ENCODE data around the gene EPB41.
"Not testable (repeated sequence)": the region's sequence is repeated elsewhere in the genome, so short reads cannot be mapped to it uniquely, and the experiment has no call there.

Gene EPB41

GRCh38 chr1:28928314-28928941 lies 14.1 kb downstream of the EPB41 start:
- DNase-seq = no peak

DNA sequence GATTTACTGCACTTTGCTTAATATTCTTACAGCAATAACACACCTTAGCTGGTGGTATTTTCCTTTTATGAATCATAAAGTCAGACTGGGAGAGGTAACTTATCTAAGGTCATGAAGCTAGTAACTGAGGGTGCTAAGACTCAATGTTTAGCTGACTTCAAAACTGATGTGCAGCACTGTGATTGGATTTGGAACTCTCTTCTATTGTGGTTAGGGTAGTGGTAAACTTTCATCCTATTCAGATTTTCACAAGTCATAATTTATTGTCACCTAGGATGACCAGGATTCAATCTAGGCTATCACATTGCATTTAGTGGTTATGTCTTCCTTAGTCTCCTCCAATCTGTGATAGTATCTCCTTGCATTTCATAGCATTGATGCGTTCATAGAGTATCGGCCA lies 18.9 kb downstream of the EPB41 start:
- DNase-seq = no peak

GRCh38 chr1:28933918-28934317 lies 19.5 kb downstream of the EPB41 start:
- DNase-seq = no peak

DNA sequence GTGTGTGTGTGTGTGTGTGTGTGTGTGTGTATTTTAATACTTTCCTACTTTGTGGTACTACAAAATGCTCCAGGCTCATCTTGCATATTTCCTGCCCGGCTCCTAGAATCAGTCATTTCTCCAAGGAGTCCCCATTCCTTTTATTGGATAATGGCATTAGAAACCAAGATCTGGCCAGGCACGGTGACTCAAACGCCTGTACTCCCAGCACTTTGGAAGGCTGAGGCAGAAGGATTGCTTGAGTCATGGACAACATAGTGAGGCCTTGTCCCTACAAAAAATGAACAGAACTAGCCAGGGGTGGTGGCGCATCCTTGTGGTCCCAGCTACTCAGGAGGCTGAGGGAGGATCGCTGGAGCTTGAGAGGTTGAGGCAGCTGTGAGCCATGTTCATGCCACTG lies 20.3 kb downstream of the EPB41 start:
- DNase-seq = no peak

- no peak for DNase-seq
These were observed 20.9 kb downstream of the EPB41 start for GRCh38 chr1:28935293-28935692.

DNA sequence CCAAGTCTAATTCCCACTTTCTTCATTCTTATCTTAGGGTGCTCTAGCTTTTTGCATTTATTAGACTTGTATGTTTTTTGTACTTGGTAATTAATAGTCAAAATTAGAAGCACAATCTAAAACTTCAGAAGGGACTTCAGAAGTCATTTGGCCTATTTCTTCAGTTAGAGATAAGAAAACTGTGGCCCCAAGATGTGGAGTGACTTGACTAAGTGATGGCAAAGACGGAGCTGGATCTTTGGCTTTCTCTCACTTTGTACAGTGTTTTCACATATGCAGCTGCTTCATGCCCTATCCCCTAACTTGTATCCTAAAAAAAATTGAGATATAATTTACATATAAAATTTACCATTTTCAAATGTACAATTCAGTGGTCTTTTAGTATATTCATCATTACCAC lies 21.7 kb downstream of the EPB41 start:
- no peak for DNase-seq

GRCh38 chr1:28936528-28936927 lies 22.2 kb downstream of the EPB41 start:
- no peak for DNase-seq

DNA sequence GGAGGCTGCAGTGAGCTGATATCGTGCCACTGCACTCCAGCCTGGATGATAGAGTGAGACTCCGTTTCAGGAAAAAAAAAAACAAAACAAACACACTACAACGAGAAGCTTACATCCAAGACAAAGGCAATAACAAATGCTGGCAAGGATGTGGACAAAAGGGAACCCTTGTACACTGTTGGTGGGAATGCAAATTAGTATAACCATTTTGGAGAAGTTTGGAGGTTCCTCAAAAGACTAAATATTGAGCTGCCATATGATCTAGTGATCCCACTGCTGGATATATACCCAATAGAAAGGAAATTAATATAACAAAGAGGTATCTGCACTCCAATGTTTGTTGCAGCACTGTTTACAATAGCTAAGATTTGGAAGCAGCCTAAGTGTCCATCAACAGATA lies 29.2 kb downstream of the EPB41 start:
- not testable (repeated sequence) for DNase-seq

GRCh38 chr1:28950006-28950405 lies 35.6 kb downstream of the EPB41 start:
- no peak for DNase-seq

- no peak for DNase-seq
These were observed 36.1 kb downstream of the EPB41 start for GRCh38 chr1:28950449-28950848.

GRCh38 chr1:28954126-28954726 lies 39.9 kb downstream of the EPB41 start:
- no peak for DNase-seq

GRCh38 chr1:28956038-28956464 lies 41.7 kb downstream of the EPB41 start:
- no peak for DNase-seq

DNA sequence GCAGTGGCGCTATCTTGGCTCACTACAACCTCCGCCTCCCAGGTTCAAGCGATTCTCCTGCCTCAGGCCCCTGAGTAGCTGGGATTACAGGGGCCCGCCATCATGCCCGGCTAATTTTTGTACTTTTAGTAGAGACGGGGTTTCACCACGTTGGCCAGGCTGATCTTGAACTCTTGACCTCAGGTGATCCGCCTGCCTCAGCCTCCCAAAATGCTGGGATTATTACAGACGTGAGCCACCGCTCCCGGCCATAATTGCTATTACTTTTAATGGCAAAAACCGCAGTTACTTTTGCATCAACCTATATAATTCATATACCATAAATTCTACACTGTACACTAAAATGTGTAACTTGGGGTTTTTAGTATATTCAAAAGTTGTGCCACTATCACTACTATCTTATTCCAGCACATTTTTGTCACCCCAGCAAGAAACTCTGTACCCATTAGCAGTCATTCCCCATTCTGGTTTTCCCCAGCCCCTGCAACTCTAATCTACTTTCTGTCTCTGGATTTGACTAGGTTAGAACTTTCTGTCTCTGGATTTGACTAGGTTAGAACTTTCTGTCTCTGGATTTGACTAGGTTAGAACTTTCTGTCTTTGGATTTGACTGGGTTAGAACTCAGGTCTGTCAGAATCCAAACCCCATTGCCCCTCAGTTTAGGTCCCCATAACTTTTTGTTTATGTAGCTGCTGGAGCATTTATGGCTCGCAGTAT lies 47.9 kb downstream of the EPB41 start:
- not testable (repeated sequence) for DNase-seq

- DNase-seq = no peak
These were observed 51.0 kb downstream of the EPB41 start for GRCh38 chr1:28965271-28965870.

GRCh38 chr1:28966617-28967016 lies 52.2 kb downstream of the EPB41 start:
- no peak for DNase-seq

DNA sequence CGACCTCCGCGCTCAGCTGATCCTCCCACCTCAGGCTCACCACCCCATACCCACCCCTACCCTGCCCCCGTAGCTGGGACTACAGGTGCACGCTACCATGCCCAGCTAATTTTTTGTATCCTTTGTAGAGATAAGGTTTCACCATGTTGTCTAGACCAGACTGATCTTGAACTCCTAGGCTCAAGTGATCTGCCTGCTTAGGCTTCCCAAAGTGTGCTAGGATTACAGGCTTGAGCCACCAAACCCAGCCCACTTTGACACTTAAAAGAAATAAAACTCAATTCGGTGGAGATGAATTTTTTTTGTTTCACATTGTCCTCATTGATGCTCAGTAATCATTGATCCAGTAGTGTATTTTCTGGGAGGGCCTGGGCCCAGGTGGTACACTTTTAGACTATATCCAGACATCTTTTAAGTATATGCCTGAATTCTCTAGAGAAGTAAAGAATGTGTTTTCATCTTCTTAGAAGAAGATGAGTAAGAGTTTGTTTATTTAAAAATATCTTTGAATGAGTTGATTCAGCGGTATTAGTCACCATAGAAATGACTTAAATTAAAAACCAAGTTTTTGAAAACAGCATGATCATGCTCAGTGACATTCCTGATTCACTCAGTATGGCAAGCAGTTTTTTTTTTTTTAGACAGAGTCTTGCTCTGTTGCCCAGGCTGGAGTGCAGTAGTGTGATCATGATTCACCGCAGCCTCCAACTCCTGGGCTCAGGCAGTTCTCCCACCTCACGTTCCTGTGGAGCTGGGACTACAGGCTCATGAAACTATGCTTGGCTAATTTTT lies 57.8 kb downstream of the EPB41 start:
- no peak for DNase-seq

GRCh38 chr1:28973596-28974421 lies 59.4 kb downstream of the EPB41 start:
- DNase-seq = no peak

GRCh38 chr1:28974432-28974831 lies 60.1 kb downstream of the EPB41 start:
- DNase-seq = no peak

DNA sequence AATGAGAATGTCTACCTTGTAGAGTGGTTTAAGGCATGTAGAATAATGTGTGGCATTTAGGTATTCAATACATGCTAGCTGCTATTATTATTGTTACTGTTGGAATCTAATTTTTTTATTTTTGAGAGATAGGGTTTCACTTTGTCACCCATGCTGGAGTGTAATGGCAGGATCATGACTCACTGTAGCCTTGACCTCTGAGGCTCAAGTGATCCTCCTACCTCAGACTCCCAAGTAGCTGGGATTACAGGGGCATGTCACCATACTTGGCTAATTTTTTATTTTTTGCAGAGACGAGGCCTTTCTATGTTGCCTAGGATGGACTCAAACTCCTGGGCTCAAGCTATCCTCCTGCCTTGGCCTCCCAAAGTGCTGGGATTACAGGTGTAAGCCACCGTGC lies 61.9 kb downstream of the EPB41 start:
- DNase-seq = no peak

- no peak for DNase-seq
These were observed 66.8 kb downstream of the EPB41 start for GRCh38 chr1:28981210-28981609.

- no peak for DNase-seq
These were observed 67.8 kb downstream of the EPB41 start for GRCh38 chr1:28982198-28982597.

- DNase-seq = no peak
These were observed 68.7 kb downstream of the EPB41 start for GRCh38 chr1:28983091-28983490.
